WTC11 (cell line): ENCODE results near the gene NDUFV3. TPM values are rescaled to one million over a fixed set of nuclear protein-coding genes. Genes with fewer than 3 reads are reported as not detected.

Experiments used
- ATAC-seq: fragments of 200-7000 bp; cut with Tn5 transposase; 2 replicates; pipeline ENCODE4 v1.10.0; 2021; ENCODE audit warnings: mild to moderate bottlenecking, moderate library complexity
- CTCF ChIA-PET: fragments of 300-600 bp; sonication (Branson Sonifier 250); formaldehyde crosslinking; loops from one replicate; lab custom pipeline; 2021; ENCODE audit warnings: antibody characterized with exemption; lab: Charles Lee
- POLR2A ChIA-PET: fragments of 350-600 bp; sonication (Branson Sonifier 250); formaldehyde crosslinking; loops from one replicate; lab custom pipeline; 2021; ENCODE audit warnings: antibody characterized with exemption; lab: Charles Lee
- DNase-seq: peaks from one replicate; pipeline ENCODE4 v3.0.0; 2021; ENCODE audit warnings: low spot score
- H3K27ac Mint-ChIP-seq: 2 replicates; pipeline ENCODE4 v1.8.0; 2021; ENCODE audit warnings: mixed read lengths
- H3K27me3 Mint-ChIP-seq: 2 replicates; pipeline ENCODE4 v1.8.0; 2021; ENCODE audit warnings: low read depth, mild to moderate bottlenecking, moderate library complexity, mixed read lengths
- H3K36me3 Mint-ChIP-seq: 2 replicates; pipeline ENCODE4 v1.8.0; 2021; ENCODE audit warnings: mixed read lengths
- H3K4me1 Mint-ChIP-seq: 2 replicates; pipeline ENCODE4 v1.8.0; 2022; ENCODE audit warnings: mixed read lengths
- H3K4me3 Mint-ChIP-seq: 2 replicates; pipeline ENCODE4 v1.8.0; 2021; ENCODE audit warnings: mild to moderate bottlenecking, moderate library complexity, mixed read lengths
- H3K9me3 Mint-ChIP-seq: 2 replicates; pipeline ENCODE4 v1.8.0; 2021; ENCODE audit warnings: mixed read lengths
- AFF4 ChIP-seq: sonication (generic); formaldehyde crosslinking; IDR thresholded peaks from 2 replicates; pipeline ENCODE4 v1.8.1; 2023; ENCODE audit warnings: mild to moderate bottlenecking, missing genetic modification reagents, borderline replicate concordance
- CREB1 ChIP-seq: sonication (generic); formaldehyde crosslinking; IDR thresholded peaks from 2 replicates; pipeline ENCODE4 v1.8.0; 2023; ENCODE audit warnings: mild to moderate bottlenecking, missing genetic modification reagents
- E2F5 ChIP-seq: sonication (generic); formaldehyde crosslinking; IDR thresholded peaks from 2 replicates; pipeline ENCODE4 v1.8.1; 2022; ENCODE audit warnings: mild to moderate bottlenecking, moderate library complexity, missing genetic modification reagents
- ELF4 ChIP-seq: sonication (generic); formaldehyde crosslinking; IDR thresholded peaks from 2 replicates; pipeline ENCODE4 v1.8.1; 2022; ENCODE audit warnings: low read depth, mild to moderate bottlenecking, moderate library complexity, missing genetic modification reagents
- ESRRA ChIP-seq: sonication (generic); formaldehyde crosslinking; IDR thresholded peaks from 2 replicates; pipeline ENCODE4 v1.8.1; 2022; ENCODE audit warnings: mild to moderate bottlenecking, missing genetic modification reagents, borderline replicate concordance
- FOXK1 ChIP-seq: sonication (generic); formaldehyde crosslinking; IDR thresholded peaks from 2 replicates; pipeline ENCODE4 v1.8.0; 2022; ENCODE audit warnings: mild to moderate bottlenecking, moderate library complexity, missing genetic modification reagents
- FOXP1 ChIP-seq: sonication (generic); formaldehyde crosslinking; IDR thresholded peaks from 2 replicates; pipeline ENCODE4 v1.8.0; 2022; ENCODE audit warnings: missing genetic modification reagents, mild to moderate bottlenecking, moderate library complexity, borderline replicate concordance
- FOXP4 ChIP-seq: sonication (generic); formaldehyde crosslinking; IDR thresholded peaks from 2 replicates; pipeline ENCODE4 v1.8.0; 2022; ENCODE audit warnings: mild to moderate bottlenecking, missing genetic modification reagents
- GTF2I ChIP-seq: fragments of 250-450 bp; sonication (Bioruptor Pico); conservative IDR thresholded peaks from 2 replicates; pipeline ENCODE4 v1.4.0; 2021; ENCODE audit warnings: mild to moderate bottlenecking
- MXD4 ChIP-seq: fragments of 250-450 bp; sonication (Bioruptor Pico); IDR thresholded peaks from 2 replicates; pipeline ENCODE4 v1.8.0; 2021; ENCODE audit warnings: mild to moderate bottlenecking, moderate library complexity, borderline replicate concordance
- PRDM15 ChIP-seq: sonication (generic); formaldehyde crosslinking; IDR thresholded peaks from 2 replicates; pipeline ENCODE4 v1.8.0; 2022; ENCODE audit warnings: missing genetic modification reagents
- PRRX2 ChIP-seq: fragments of 250-450 bp; sonication (Bioruptor Pico); IDR thresholded peaks from 2 replicates; pipeline ENCODE4 v1.8.0; 2021; ENCODE audit warnings: mild to moderate bottlenecking
- TCF7 ChIP-seq: sonication (generic); formaldehyde crosslinking; IDR thresholded peaks from 2 replicates; pipeline ENCODE4 v1.8.0; 2022; ENCODE audit warnings: mild to moderate bottlenecking, low read depth, missing genetic modification reagents, moderate library complexity
- TEAD4 ChIP-seq: sonication (generic); formaldehyde crosslinking; IDR thresholded peaks from 2 replicates; pipeline ENCODE4 v1.8.0; 2022; ENCODE audit warnings: mild to moderate bottlenecking, missing genetic modification reagents
- USF1 ChIP-seq: sonication (generic); formaldehyde crosslinking; IDR thresholded peaks from 2 replicates; pipeline ENCODE4 v1.8.0; 2022; ENCODE audit warnings: mild to moderate bottlenecking, missing genetic modification reagents
- USF2 ChIP-seq: sonication (generic); formaldehyde crosslinking; IDR thresholded peaks from 2 replicates; pipeline ENCODE4 v1.8.1; 2023; ENCODE audit warnings: mild to moderate bottlenecking, missing genetic modification reagents, moderate library complexity
- ZNF138 ChIP-seq: sonication (generic); formaldehyde crosslinking; conservative IDR thresholded peaks from 2 replicates; pipeline ENCODE4 v1.8.1; 2022; ENCODE audit warnings: mild to moderate bottlenecking, moderate library complexity, missing genetic modification reagents
- ZNF416 ChIP-seq: fragments of 250-450 bp; sonication (Bioruptor Pico); IDR thresholded peaks from 2 replicates; pipeline ENCODE4 v1.9.0; 2021; ENCODE audit warnings: mild to moderate bottlenecking, inconsistent platforms
- ZNF532 ChIP-seq: fragments of 250-450 bp; sonication (Bioruptor Pico); IDR thresholded peaks from 2 replicates; pipeline ENCODE4 v1.9.0; 2021; ENCODE audit warnings: mild to moderate bottlenecking, borderline replicate concordance
- total RNA-seq: library from RNA; stranded (reverse); gene quantifications from 3 replicates; pipeline ENCODE4 v1.2.3, GENCODE V29; 2021

The NDUFV3 gene
- total RNA-seq, 1 experiment from 2014 or later: 28.5 TPM

- H3K36me3 Mint-ChIP-seq: peaks cover 20% of the 10 kb centered on the region
- POLR2A ChIA-PET: interaction anchor here (1.1 kb wide), 1 partner anchor 13 kb away, joined by 5 read pairs; no protein-coding TSS in a partner anchor
- DNase-seq (peak; percentile 99), ATAC-seq (peak; percentile 94)
- peaks cover 7% of the 10 kb centered on the region for H3K9me3 Mint-ChIP-seq
- no peaks in the 10 kb centered on the region for H3K27me3 Mint-ChIP-seq
- peaks cover 28% of the 10 kb centered on the region for H3K4me1 Mint-ChIP-seq
- peak within 1 kb of the TSS; percentile 94 for H3K4me3 Mint-ChIP-seq
- peak within 1 kb of the TSS; percentile 96 for H3K27ac Mint-ChIP-seq
- CTCF ChIA-PET: interaction anchor here (0.6 to 1.6 kb wide), 4 partner anchors 13 to 225 kb away, joined by 3 to 5 read pairs (median 4); partner anchors contain the start of genes NDUFV3 and PDE9A
- peak; percentile 88 for TF ChIP-seq FOXP1
- peak; percentile 79; the same call in 1 of the 2 replicates for TF ChIP-seq TCF7 (CRISPR knock-in tag)
- no peak for TF ChIP-seq GTF2I
- TF ChIP-seq USF1: peak; percentile 97
- TF ChIP-seq FOXP4 (CRISPR knock-in tag): peak; percentile 13
- peak; percentile 81 for TF ChIP-seq CREB1 (CRISPR knock-in tag)
- TF ChIP-seq PRRX2: 0 out of 2 replicates have a peak, but pooled peaks have one; percentile 45
- peak; percentile 95 for TF ChIP-seq USF2 (CRISPR knock-in tag)
- 0 out of 2 replicates have a peak, but pooled peaks have one; percentile 6 for TF ChIP-seq ZNF532 (CRISPR knock-in tag)
- TF ChIP-seq E2F5 (CRISPR knock-in tag): peak; percentile 62; the same call in 1 of the 2 replicates
- peak; percentile 78; the same call in 1 of the 2 replicates for TF ChIP-seq ESRRA
- peak; percentile 92 for TF ChIP-seq ZNF416 (CRISPR knock-in tag)
- TF ChIP-seq AFF4 (CRISPR knock-in tag): no peak
- TF ChIP-seq TEAD4 (CRISPR knock-in tag): no peak
- TF ChIP-seq PRDM15 (CRISPR knock-in tag): no peak
- TF ChIP-seq ZNF138 (CRISPR knock-in tag): no peak
- TF ChIP-seq ELF4 (CRISPR knock-in tag): no peak
- TF ChIP-seq MXD4 (CRISPR knock-in tag): no peak
- TF ChIP-seq FOXK1 (CRISPR knock-in tag): peak; percentile 96
These were observed 13.9 kb upstream of the NDUFV3 start, which contains the start of gene WDR4 for GRCh38 chr21:42878993-42879787. Gene WDR4 (minus strand): TSS chr21:42879539. CDS start chr21:42879495, 44 bp downstream.
